Vagina (tissue), 2 donors: Measurements from ENCODE around the gene PPFIA3.

Source experiments
- CTCF ChIP-seq, 3 experiments: fragments of 450-650 bp in 2 of 3; fragments of 200-600 bp in 1 of 3; sonication (generic) in 1 of 3; IDR thresholded peaks; one replicate each; pipeline ENCODE4 v1.5.1; 2017 to 2019; ENCODE audit warnings: antibody characterized with exemption in 3 of 3, mild to moderate bottlenecking in 2 of 3, moderate library complexity in 2 of 3
- POLR2A ChIP-seq, 2 donors: fragments of 450-650 bp; IDR thresholded peaks; one replicate each; pipeline ENCODE4 v1.6.1; 2017; ENCODE audit warnings: antibody characterized with exemption in 2 of 2, mild to moderate bottlenecking in 2 of 2, moderate library complexity in 2 of 2

GRCh38 chr19:49167857-49168409, 48.6 kb downstream of the PPFIA3 start:
- no peak for TF ChIP-seq CTCF (IDR thresholded peaks at IDR 0.05)
- TF ChIP-seq POLR2A (IDR thresholded peaks at IDR 0.05): no peak
